Natural killer cell treated with Interleukin-12 subunit alpha and Interleukin-12 subunit beta and Interleukin-15 and Interleukin-18, amount 100 ng/mL, for 72 hours (primary cell): ENCODE data around the gene ENDOG. TPM values are rescaled to one million over a fixed set of nuclear protein-coding genes. Genes with fewer than 3 reads are reported as not detected.

ENCODE experiments used
- ATAC-seq, 2 donors: fragments of 150-1000 bp; cut with Tn5 transposase in 1 of 2; sonication (Bioruptor Pico), chemical (Tn5 transposase) in 1 of 2; 2 replicates each; pipeline ENCODE4 v1.10.0; 2021
- DNase-seq: peaks from one replicate; pipeline ENCODE4 v3.0.0; 2022; ENCODE audit warnings: low spot score
- H3K27ac Mint-ChIP-seq, 2 donors: 1 replicate in 1 of 2; 2 replicates in 1 of 2; pipeline ENCODE4 v1.8.0; 2022; ENCODE audit warnings: mixed read lengths in 2 of 2, mild to moderate bottlenecking in 1 of 2, moderate library complexity in 1 of 2
- H3K27me3 Mint-ChIP-seq, 2 donors: 1 replicate in 1 of 2; 2 replicates in 1 of 2; pipeline ENCODE4 v1.8.0; 2022; ENCODE audit warnings: mixed read lengths in 2 of 2
- H3K36me3 Mint-ChIP-seq: one replicate; pipeline ENCODE4 v1.8.0; 2022; ENCODE audit warnings: mixed read lengths
- H3K4me1 Mint-ChIP-seq, 2 donors: 1 replicate in 1 of 2; 2 replicates in 1 of 2; pipeline ENCODE4 v1.8.0; 2022; ENCODE audit warnings: low read depth in 2 of 2, mixed read lengths in 2 of 2, mild to moderate bottlenecking in 1 of 2
- H3K4me3 Mint-ChIP-seq: one replicate; pipeline ENCODE4 v1.8.0; 2022; ENCODE audit warnings: mixed read lengths
- H3K9me3 Mint-ChIP-seq: 2 replicates; pipeline ENCODE4 v1.8.0; 2022; ENCODE audit warnings: mixed read lengths
- total RNA-seq, 2 donors: library from RNA; stranded (reverse); gene quantifications; one replicate each; pipeline ENCODE4 v1.2.3, GENCODE V29; 2022

ENDOG gene
- total RNA-seq, 2 donors from 2014 or later, result 18.4 to 23.7 TPM

- peak in 1 of 2 donors; percentile 20 for ATAC-seq
- DNase-seq, result no peak
- H3K27ac Mint-ChIP-seq, result no peak overlapping the region
- no peaks in the 10 kb centered on the region for H3K27me3 Mint-ChIP-seq
- peaks cover 5% of the 10 kb centered on the region for H3K36me3 Mint-ChIP-seq
- H3K4me1 Mint-ChIP-seq, result no peaks in the 10 kb centered on the region
- no peaks in the 10 kb centered on the region for H3K9me3 Mint-ChIP-seq
- H3K4me3 Mint-ChIP-seq, result no peak overlapping the region
Measured at GRCh38 chr9:128809036-128809599, 9.2 kb upstream of the ENDOG start.

- Mint-ChIP-seq H3K27me3 (no peaks in the 10 kb centered on the region), H3K4me1 (no peaks in the 10 kb centered on the region), H3K27ac (no peak overlapping the region), H3K4me3 (no peak overlapping the region), H3K36me3 (peaks cover 5% of the 10 kb centered on the region), H3K9me3 (no peaks in the 10 kb centered on the region)
- DNase-seq (no peak), ATAC-seq (no peak)
Measured at GRCh38 chr9:128809831-128810230, 8.5 kb upstream of the ENDOG start.

- no peaks in the 10 kb centered on the region for H3K27me3 Mint-ChIP-seq
- ATAC-seq, result no peak
- no peak overlapping the region for H3K27ac Mint-ChIP-seq
- H3K4me3 Mint-ChIP-seq, result no peak overlapping the region
- H3K36me3 Mint-ChIP-seq, result peaks cover 5% of the 10 kb centered on the region
- DNase-seq, result no peak
- H3K4me1 Mint-ChIP-seq, result no peaks in the 10 kb centered on the region
- H3K9me3 Mint-ChIP-seq, result no peaks in the 10 kb centered on the region
Measured at GRCh38 chr9:128810873-128811272, 7.4 kb upstream of the ENDOG start.

GRCh38 chr9:128818839-128819715 lies 777 bp downstream of the ENDOG start:
- no peaks in the 10 kb centered on the region for H3K36me3 Mint-ChIP-seq
- no peak for DNase-seq
- peak overlapping the region in 1 of 2 donors; percentile 66 for H3K27ac Mint-ChIP-seq
- H3K27me3 Mint-ChIP-seq, result no peaks in the 10 kb centered on the region
- ATAC-seq, result peak; percentile 63 to 65
- H3K9me3 Mint-ChIP-seq, result no peaks in the 10 kb centered on the region
- H3K4me3 Mint-ChIP-seq, result peak overlapping the region; percentile 78
- peaks cover 7 to 9% of the 10 kb centered on the region in 2 donors for H3K4me1 Mint-ChIP-seq

- Mint-ChIP-seq H3K4me1 (peaks cover 7 to 9% of the 10 kb centered on the region in 2 donors), H3K4me3 (peak overlapping the region; percentile 78), H3K27me3 (no peaks in the 10 kb centered on the region), H3K27ac (peak overlapping the region in 1 of 2 donors; percentile 66), H3K36me3 (no peaks in the 10 kb centered on the region), H3K9me3 (no peaks in the 10 kb centered on the region)
- ATAC-seq (no peak), DNase-seq (no peak)
Measured at GRCh38 chr9:128819716-128820664, 1.7 kb downstream of the ENDOG start.

GRCh38 chr9:128820665-128821583 lies 2.6 kb downstream of the ENDOG start:
- DNase-seq (no peak), ATAC-seq (no peak)
- Mint-ChIP-seq H3K4me1 (peaks cover 7 to 9% of the 10 kb centered on the region in 2 donors), H3K36me3 (no peaks in the 10 kb centered on the region), H3K27ac (no peak overlapping the region), H3K9me3 (no peaks in the 10 kb centered on the region), H3K4me3 (peak overlapping the region; percentile 17), H3K27me3 (no peaks in the 10 kb centered on the region)

GRCh38 chr9:128821584-128822406 lies 3.5 kb downstream of the ENDOG start:
- Mint-ChIP-seq H3K9me3 (no peaks in the 10 kb centered on the region), H3K27me3 (no peaks in the 10 kb centered on the region), H3K4me3 (peak overlapping the region; percentile 17), H3K4me1 (peaks cover 7 to 9% of the 10 kb centered on the region in 2 donors), H3K27ac (no peak overlapping the region), H3K36me3 (no peaks in the 10 kb centered on the region)
- no peak for ATAC-seq
- no peak for DNase-seq

GRCh38 chr9:128822407-128823042 lies 4.2 kb downstream of the ENDOG start:
- H3K9me3 Mint-ChIP-seq, result no peaks in the 10 kb centered on the region
- no peak for ATAC-seq
- peaks cover 7 to 9% of the 10 kb centered on the region in 2 donors for H3K4me1 Mint-ChIP-seq
- H3K27ac Mint-ChIP-seq, result no peak overlapping the region
- no peak overlapping the region for H3K4me3 Mint-ChIP-seq
- no peaks in the 10 kb centered on the region for H3K36me3 Mint-ChIP-seq
- no peak for DNase-seq
- H3K27me3 Mint-ChIP-seq, result no peaks in the 10 kb centered on the region

- Mint-ChIP-seq H3K4me3 (no peak overlapping the region), H3K27me3 (no peaks in the 10 kb centered on the region), H3K4me1 (peaks cover 8 to 9% of the 10 kb centered on the region in 2 donors), H3K9me3 (no peaks in the 10 kb centered on the region), H3K27ac (no peak overlapping the region), H3K36me3 (no peaks in the 10 kb centered on the region)
- ATAC-seq (no peak), DNase-seq (no peak)
Measured at GRCh38 chr9:128823362-128823902, 5.1 kb downstream of the ENDOG start.

- DNase-seq (no peak), ATAC-seq (no peak)
- H3K9me3 Mint-ChIP-seq, result no peaks in the 10 kb centered on the region
- H3K27ac Mint-ChIP-seq, result no peak overlapping the region
- no peak overlapping the region for H3K4me3 Mint-ChIP-seq
- no peaks in the 10 kb centered on the region for H3K36me3 Mint-ChIP-seq
- H3K4me1 Mint-ChIP-seq, result peaks cover 13 to 14% of the 10 kb centered on the region in 2 donors
- no peaks in the 10 kb centered on the region for H3K27me3 Mint-ChIP-seq
Measured at GRCh38 chr9:128823903-128824406, 5.7 kb downstream of the ENDOG start.

- H3K36me3 Mint-ChIP-seq, result no peaks in the 10 kb centered on the region
- peaks cover 9 to 13% of the 10 kb centered on the region in 2 donors for H3K4me1 Mint-ChIP-seq
- no peaks in the 10 kb centered on the region for H3K9me3 Mint-ChIP-seq
- no peak overlapping the region for H3K27ac Mint-ChIP-seq
- H3K27me3 Mint-ChIP-seq, result no peaks in the 10 kb centered on the region
- H3K4me3 Mint-ChIP-seq, result no peak overlapping the region
- ATAC-seq, result no peak
- no peak for DNase-seq
Measured at GRCh38 chr9:128824911-128825310, 6.6 kb downstream of the ENDOG start.
